ENCODE measurements around the gene TSTD1.

TSTD1 gene

GRCh38 chr1:161038523-161039153 is at the start of gene TSTD1:
Gene TSTD1, minus strand, starts transcription at chr1:161038964. Its CDS starts 75 bp downstream, at chr1:161038889.
- peak in 14 of 51 donors; percentile 6 to 56 (median 16) for DNase-seq

GRCh38 chr1:161086457-161086856 is 47.7 kb upstream of the TSTD1 start:
- DNase-seq, result no peak

GRCh38 chr1:161085165-161085564 is 46.4 kb upstream of the TSTD1 start:
- no peak for DNase-seq

- DNase-seq, result no peak
Measured at GRCh38 chr1:161084597-161084988, 45.8 kb upstream of the TSTD1 start.

- no peak for DNase-seq
Measured at GRCh38 chr1:161083748-161084596, 45.2 kb upstream of the TSTD1 start.

GRCh38 chr1:161082996-161083747 is 44.4 kb upstream of the TSTD1 start:
- no peak for DNase-seq

- DNase-seq, result no peak
Measured at GRCh38 chr1:161082483-161082882, 43.7 kb upstream of the TSTD1 start.

- DNase-seq, result no peak
Measured at GRCh38 chr1:161081519-161081918, 42.8 kb upstream of the TSTD1 start.

- no peak for DNase-seq
Measured at GRCh38 chr1:161080441-161081405, 42.0 kb upstream of the TSTD1 start.

GRCh38 chr1:161079436-161080110 is 40.8 kb upstream of the TSTD1 start:
- DNase-seq, result no peak

GRCh38 chr1:161077426-161077825 is 38.7 kb upstream of the TSTD1 start:
- no peak for DNase-seq

GRCh38 chr1:161076410-161076809 is 37.6 kb upstream of the TSTD1 start:
- no peak for DNase-seq

GRCh38 chr1:161074676-161075368 is 36.1 kb upstream of the TSTD1 start:
- no peak for DNase-seq

GRCh38 chr1:161073474-161074121 is 34.8 kb upstream of the TSTD1 start:
- no peak for DNase-seq

- no peak for DNase-seq
Measured at GRCh38 chr1:161072751-161073449, 34.1 kb upstream of the TSTD1 start.

GRCh38 chr1:161071886-161072371 is 33.2 kb upstream of the TSTD1 start:
- peak in 12 of 51 donors; percentile 2 to 38 (median 10) for DNase-seq

GRCh38 chr1:161070761-161071160 is 32.0 kb upstream of the TSTD1 start:
- no peak for DNase-seq

GRCh38 chr1:161069731-161070270 is 31.0 kb upstream of the TSTD1 start, which contains the start of gene ARHGAP30:
Gene ARHGAP30, minus strand, starts transcription at chr1:161069891. Its CDS starts 267 bp downstream, at chr1:161069624.
- peak in 37 of 51 donors; percentile 0 to 65 (median 23) for DNase-seq

Measured in hypothalamus (tissue), 51 donors.